GM12892 (cell line): ENCODE data around the gene MCOLN2.

Experiments used
- DNase-seq: peaks from one replicate; pipeline ENCODE4 v3.0.0; 2011; ENCODE audit not compliant: insufficient read length
- FAIRE-seq: peaks from 2 replicates; lab custom pipeline; 2011; peaks lifted over from hg19 to GRCh38; lab: Jason Lieb, UNC
- POLR2A ChIP-seq: IDR thresholded peaks from 2 replicates; pipeline ENCODE4 v1.6.1; 2011; ENCODE audit warnings: low read depth, low read length, control low read depth
- POLR2AphosphoS5 ChIP-seq: IDR thresholded peaks from 2 replicates; pipeline ENCODE4 v1.6.1; 2011; ENCODE audit warnings: low read depth, low read length, control low read depth
- TAF1 ChIP-seq: IDR thresholded peaks from 2 replicates; pipeline ENCODE4 v1.6.1; 2011; ENCODE audit warnings: low read depth, mild to moderate bottlenecking, control low read depth, low read length, borderline replicate concordance

MCOLN2 gene

DNA sequence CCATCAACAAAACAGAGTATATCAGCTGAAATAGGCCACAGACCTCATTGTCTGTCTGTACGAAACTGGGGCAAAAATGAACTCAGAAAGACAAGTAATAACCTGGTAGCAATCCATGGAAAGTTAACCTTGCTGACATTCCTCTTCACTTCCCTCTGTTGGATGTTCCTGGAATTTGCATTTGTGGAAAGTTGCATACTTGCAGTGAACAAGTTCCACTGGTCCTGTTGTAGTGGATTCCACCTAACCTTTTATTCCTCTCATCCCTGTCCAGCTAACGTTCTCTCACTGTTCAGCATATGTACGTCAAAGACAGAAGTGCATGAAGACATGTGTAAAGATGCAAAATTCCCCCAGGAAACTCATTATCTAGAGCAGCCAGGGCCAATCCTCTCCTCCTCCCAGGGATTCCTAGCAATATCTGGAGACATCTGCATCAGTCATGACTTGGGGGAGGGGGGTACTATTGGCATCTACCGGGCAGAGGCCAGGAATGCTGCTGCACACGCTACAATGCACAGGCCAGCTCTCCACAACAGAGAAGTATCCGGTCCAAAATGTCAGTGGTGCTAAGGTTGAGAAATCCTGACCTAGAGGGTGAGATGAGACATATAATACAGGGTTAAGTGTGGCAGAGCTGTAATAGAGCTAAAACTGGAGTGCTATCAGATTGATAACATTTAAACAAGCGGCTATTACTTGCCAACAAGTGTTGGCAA is 112.1 kb downstream of the MCOLN2 start:
- TF ChIP-seq TAF1 (no peak), POLR2A (no peak), POLR2AphosphoS5 (no peak)
- FAIRE-seq (no peak), DNase-seq (no peak)

- TF ChIP-seq POLR2AphosphoS5, result no peak
- TF ChIP-seq TAF1, result no peak
- no peak for TF ChIP-seq POLR2A
- DNase-seq (no peak), FAIRE-seq (no peak)
Observed at GRCh38 chr1:84883286-84883685, 113.6 kb downstream of the MCOLN2 start.

DNA sequence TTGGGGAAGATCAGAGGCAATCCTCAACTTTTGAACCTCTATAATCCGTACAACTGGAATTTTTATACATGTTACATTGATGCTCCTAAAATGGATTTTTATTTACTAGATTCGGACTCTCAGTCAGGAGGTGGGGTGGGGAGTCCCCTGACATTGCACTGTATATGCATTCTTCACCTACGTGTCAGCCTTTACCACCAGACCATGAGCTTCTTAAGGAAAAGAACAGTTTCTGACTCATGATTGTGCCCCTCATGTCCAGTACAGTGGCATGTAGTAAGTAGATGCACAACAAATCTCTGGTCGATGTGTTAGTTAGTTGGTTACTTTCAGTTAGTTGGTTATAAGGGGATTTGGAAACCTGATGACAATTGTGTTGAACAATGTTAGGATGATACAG is 119.3 kb downstream of the MCOLN2 start:
- no peak for FAIRE-seq
- TF ChIP-seq TAF1, result no peak
- TF ChIP-seq POLR2A, result no peak
- no peak for TF ChIP-seq POLR2AphosphoS5
- no peak for DNase-seq

DNA sequence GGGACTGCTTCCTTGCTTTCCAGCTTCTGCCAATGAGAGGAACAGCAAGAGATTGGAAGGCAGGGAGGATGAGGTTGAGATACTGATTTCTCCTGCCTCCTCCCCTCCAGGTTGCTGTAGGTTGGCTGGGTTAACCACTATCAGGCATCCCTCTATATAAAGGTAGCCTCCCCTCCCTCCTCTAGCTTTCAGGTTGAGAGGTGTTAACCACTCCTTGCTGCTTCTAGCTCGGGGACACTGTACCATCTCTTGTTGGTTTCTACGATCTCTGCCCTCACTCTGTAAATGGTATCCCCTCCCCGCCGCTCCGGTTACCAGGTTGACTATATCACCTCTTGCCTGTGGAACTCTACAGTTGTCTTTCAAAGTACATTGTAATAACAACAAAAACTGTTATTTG is 120.6 kb downstream of the MCOLN2 start:
- DNase-seq, result no peak
- FAIRE-seq, result no peak
- TF ChIP-seq TAF1 (no peak), POLR2A (no peak), POLR2AphosphoS5 (no peak)
